Measurements from ENCODE around the gene STK38. TPM values are rescaled to one million over a fixed set of nuclear protein-coding genes. Genes with fewer than 3 reads are reported as not detected.

STK38 gene
- total and polyA plus RNA-seq, 2 of the 8 experiments (the other 6 are each of a cell fraction or from before 2014, with no cell fraction given) = 8.1 to 19.8 TPM

GRCh38 chr6:36445621-36446020, 101.7 kb downstream of the STK38 start:
- Histone ChIP-seq H3K27me3 (replicated peaks in 1 of 4; ENCODE audit: control insufficient read depth in 3 of 4, extremely low read depth in 1 of 4, insufficient read depth in 3 of 4, low read length in 3 of 4) (no peaks in the 10 kb centered on the region), H2BK20ac (ENCODE audit: low read length) (no peak overlapping the region), H3K27ac (ENCODE audit: low read depth, low read length) (no peak overlapping the region), H3K4me3 (ENCODE audit: extremely low read depth in 1 of 4, insufficient read depth in 2 of 4, low read depth in 3 of 4, low read length in 4 of 4) (no peak overlapping the region), H3K23me2 (ENCODE audit: low read depth, low read length) (peaks cover 5% of the 10 kb centered on the region), H3K18ac (ENCODE audit: extremely low read depth, low read length) (no peak overlapping the region), H2BK12ac (ENCODE audit: low read depth, low read length) (no peak overlapping the region), H2AFZ (ENCODE audit: low read length) (no peak overlapping the region), H3K4me2 (ENCODE audit: insufficient read depth in 1 of 2, low read depth in 2 of 2, low read length in 2 of 2) (no peak overlapping the region), H3K4ac (replicated peaks; ENCODE audit: insufficient read length, low read depth, low read length) (no peak overlapping the region), H4K20me1 (replicated peaks in 1 of 2; ENCODE audit: control insufficient read depth in 1 of 2, insufficient read depth in 2 of 2, low read length in 2 of 2) (no peaks in the 10 kb centered on the region), H3K36me3 (ENCODE audit: control insufficient read depth in 2 of 4, insufficient read depth in 4 of 4, low read length in 3 of 4) (peaks cover 0 to 3% (median 0%) of the 10 kb centered on the region in 4 experiments; a peak in 2 of 8 replicates), H3K23ac (ENCODE audit: insufficient read length) (no peak overlapping the region), H2AK5ac (ENCODE audit: low read depth, low read length) (no peak overlapping the region), H3K56ac (replicated peaks; ENCODE audit: insufficient read length, low read depth, low read length) (no peak overlapping the region), H3K14ac (ENCODE audit: insufficient read length) (no peak overlapping the region), H3K4me1 (replicated peaks in 1 of 4; ENCODE audit: control insufficient read depth in 3 of 4, insufficient read depth in 4 of 4, low read length in 3 of 4) (peaks cover 0 to 6% (median 4%) of the 10 kb centered on the region in 4 experiments; a peak in 4 of 7 replicates), H2BK120ac (replicated peaks; ENCODE audit: low read depth, low read length) (no peak overlapping the region), H4K8ac (ENCODE audit: extremely low read depth, insufficient read depth, low read length) (no peak overlapping the region), H3K9me3 (ENCODE audit: insufficient read depth in 2 of 2, low read depth in 1 of 2, low read length in 1 of 2) (0 out of 4 replicates have a peak, but pooled peaks cover 0 to 2% of the 10 kb centered on the region in 2 experiments), H2BK5ac (ENCODE audit: low read depth, low read length) (no peak overlapping the region), H3K9ac (replicated peaks in 1 of 4; ENCODE audit: extremely low read depth in 1 of 4, low read depth in 3 of 4, low read length in 3 of 4) (no peak overlapping the region), H4K5ac (ENCODE audit: insufficient read length, low read depth, low read length) (no peak overlapping the region), H3K79me1 (ENCODE audit: low read depth, low read length) (peaks cover 2% of the 10 kb centered on the region; the same call in 1 of the 2 replicates), H3K79me2 (ENCODE audit: control insufficient read depth in 1 of 2, insufficient read depth in 2 of 2, low read length in 2 of 2) (peaks cover 0 to 62% of the 10 kb centered on the region in 2 experiments; a peak in 2 of 4 replicates), H4K91ac (replicated peaks; ENCODE audit: insufficient read length, low read length) (no peak overlapping the region), H2BK15ac (ENCODE audit: low read length) (no peak overlapping the region)
- FAIRE-seq (no peak), DNase-seq (ENCODE audit: low read depth in 1 of 2, low spot score in 2 of 2) (no peak)
- POLR2A ChIA-PET (ENCODE audit: partially characterized antibody) = interaction anchor here (0.6 to 1.1 kb wide), 2 partner anchors 10 to 140 kb away, joined by 3 read pairs; no protein-coding TSS in a partner anchor
- CTCF ChIA-PET (ENCODE audit: partially characterized antibody) = interaction anchor here (0.9 to 1.3 kb wide), 3 partner anchors 12 to 95 kb away, joined by 3 to 4 read pairs (median 3); no protein-coding TSS in a partner anchor
- TF ChIP-seq SP1 (IDR thresholded peaks at IDR 0.05; ENCODE audit: low read depth, low read length) = no peak
- no peak for TF ChIP-seq SAP30 (IDR thresholded peaks at IDR 0.05; ENCODE audit: insufficient read depth, insufficient replicate concordance, low read length)
- TF ChIP-seq EP300 (IDR thresholded peaks at IDR 0.05; ENCODE audit: borderline replicate concordance in 1 of 2, low read depth in 2 of 2, low read length in 2 of 2) = no peak
- TF ChIP-seq, protein P1, sequence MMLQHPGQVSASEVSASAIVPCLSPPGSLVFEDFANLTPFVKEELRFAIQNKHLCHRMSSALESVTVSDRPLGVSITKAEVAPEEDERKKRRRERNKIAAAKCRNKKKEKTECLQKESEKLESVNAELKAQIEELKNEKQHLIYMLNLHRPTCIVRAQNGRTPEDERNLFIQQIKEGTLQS (IDR thresholded peaks at IDR 0.05; ENCODE audit: insufficient read depth, low read depth, low read length) = no peak
- TF ChIP-seq POLR2AphosphoS5 (IDR thresholded peaks at IDR 0.05; ENCODE audit: low read depth, low read length) = no peak
- no peak for TF ChIP-seq NANOG (IDR thresholded peaks at IDR 0.05; ENCODE audit: insufficient read depth, low read depth, low read length, poor library complexity, severe bottlenecking)
- TF ChIP-seq JUND (IDR thresholded peaks at IDR 0.05; ENCODE audit: low read length) = no peak
- no peak for TF ChIP-seq ZNF274 (IDR thresholded peaks at IDR 0.05; ENCODE audit: borderline replicate concordance, extremely low read depth, low read length)
- no peak for TF ChIP-seq EZH2 (IDR thresholded peaks at IDR 0.05; ENCODE audit: low read depth, low read length, severe bottlenecking)
- TF ChIP-seq GTF2F1 (IDR thresholded peaks at IDR 0.05; ENCODE audit: borderline replicate concordance, low read depth, low read length) = no peak
- TF ChIP-seq JUN (IDR thresholded peaks at IDR 0.05; ENCODE audit: low read depth, low read length) = no peak
- no peak for TF ChIP-seq NRF1 (IDR thresholded peaks at IDR 0.05; ENCODE audit: low read depth, low read length)
- no peak for TF ChIP-seq CHD2 (IDR thresholded peaks at IDR 0.05; ENCODE audit: low read length)
- no peak for TF ChIP-seq CTBP2 (IDR thresholded peaks at IDR 0.05; ENCODE audit: borderline replicate concordance, insufficient read depth, insufficient read length, low read length)

Data from H1 (cell line).